IMR-90 (cell line): Measurements from ENCODE around the gene PCSK5. TPM values are rescaled to one million over a fixed set of nuclear protein-coding genes. Genes with fewer than 3 reads are reported as not detected.

Source experiments
- ATAC-seq: fragments of 200-7000 bp; cut with Tn5 transposase; 2 replicates; pipeline ENCODE4 v1.9.1; 2020; ENCODE audit warnings: low read depth, mild to moderate bottlenecking, moderate library complexity
- BruUV-seq: library from RNA; stranded (reverse); fragments of 400-500 nt; replicated peaks from 2 replicates; lab custom pipeline; 2021; lab: Mats Ljungman, UMichigan
- CTCF ChIA-PET: fragments of 300-600 bp; formaldehyde crosslinking; extraction: SDS; loops from one replicate; lab custom pipeline; 2021; ENCODE audit warnings: antibody characterized with exemption; lab: Yijun Ruan, JAX
- POLR2A ChIA-PET: fragments of 300-600 bp; sonication (Branson Sonifier 250); formaldehyde crosslinking; loops from one replicate; lab custom pipeline; 2022; ENCODE audit warnings: antibody characterized with exemption; ENCODE audit not compliant: unreplicated experiment; lab: Charles Lee
- DNase-seq: peaks from one replicate; pipeline ENCODE4 v3.0.0; 2013
- H2AFZ ChIP-seq: replicated peaks from 2 replicates; pipeline ENCODE3; 2013; ENCODE audit warnings: low read length, mild to moderate bottlenecking; ENCODE audit not compliant: poor library complexity
- H2AK5ac ChIP-seq: 2 replicates; pipeline ENCODE4 v1.6.1; 2013; ENCODE audit warnings: low read depth, low read length, inconsistent platforms
- H2AK9ac ChIP-seq: replicated peaks from 2 replicates; pipeline ENCODE3; 2013; ENCODE audit warnings: mild to moderate bottlenecking, low read depth, low read length, moderate library complexity; ENCODE audit not compliant: poor library complexity
- H2BK120ac ChIP-seq: 2 replicates; pipeline ENCODE4 v1.6.1; 2013; ENCODE audit warnings: low read depth, low read length, inconsistent platforms
- H2BK15ac ChIP-seq: 3 replicates; pipeline ENCODE4 v1.6.1; 2013; ENCODE audit warnings: low read depth, low read length, inconsistent platforms
- H2BK20ac ChIP-seq: 2 replicates; pipeline ENCODE4 v1.6.1; 2013; ENCODE audit warnings: low read depth, mild to moderate bottlenecking, inconsistent platforms, low read length, moderate library complexity
- H2BK5ac ChIP-seq: 2 replicates; pipeline ENCODE4 v1.6.1; 2013; ENCODE audit warnings: mild to moderate bottlenecking, low read depth, low read length, inconsistent platforms; ENCODE audit not compliant: poor library complexity, severe bottlenecking
- H3K14ac ChIP-seq: replicated peaks from 2 replicates; pipeline ENCODE4 v1.6.1; 2013; ENCODE audit warnings: low read depth, low read length, inconsistent platforms
- H3K18ac ChIP-seq: 2 replicates; pipeline ENCODE4 v1.6.1; 2013; ENCODE audit warnings: low read depth, low read length, control low read depth
- H3K23ac ChIP-seq: 2 replicates; pipeline ENCODE4 v1.6.1; 2013; ENCODE audit warnings: low read depth, low read length, inconsistent platforms
- H3K27ac ChIP-seq: 2 replicates; pipeline ENCODE4 v1.5.1; 2013; ENCODE audit warnings: mild to moderate bottlenecking, control low read depth, low read length; ENCODE audit not compliant: insufficient read depth
- H3K27me3 ChIP-seq: 2 replicates; pipeline ENCODE4 v1.6.1; 2013; ENCODE audit warnings: low read length; ENCODE audit not compliant: control insufficient read depth, insufficient read depth
- H3K36me3 ChIP-seq: 2 replicates; pipeline ENCODE4 v1.6.1; 2013; ENCODE audit warnings: low read length, mixed read lengths; ENCODE audit not compliant: control insufficient read depth, insufficient read depth
- H3K4ac ChIP-seq: 2 replicates; pipeline ENCODE4 v1.6.1; 2013; ENCODE audit warnings: low read depth, low read length, inconsistent platforms
- H3K4me1 ChIP-seq: 2 replicates; pipeline ENCODE4 v1.6.1; 2013; ENCODE audit warnings: low read length, mixed read lengths; ENCODE audit not compliant: control insufficient read depth, insufficient read depth
- H3K4me2 ChIP-seq: 2 replicates; pipeline ENCODE4 v1.6.1; 2013; ENCODE audit warnings: low read depth, mild to moderate bottlenecking, control low read depth, low read length, moderate library complexity
- H3K4me3 ChIP-seq: 2 replicates; pipeline ENCODE4 v1.5.1; 2013; ENCODE audit warnings: low read depth, mild to moderate bottlenecking, control low read depth, low read length, moderate library complexity; ENCODE audit not compliant: insufficient read depth
- H3K56ac ChIP-seq: 2 replicates; pipeline ENCODE4 v1.6.1; 2013; ENCODE audit warnings: low read length, inconsistent platforms; ENCODE audit not compliant: insufficient read depth; ENCODE audit errors: extremely low read depth
- H3K79me1 ChIP-seq, 2 experiments: 2 replicates each; pipeline ENCODE4 v1.6.1; 2013; ENCODE audit warnings: low read length in 2 of 2, inconsistent platforms in 1 of 2, low read depth in 1 of 2
- H3K9ac ChIP-seq: 2 replicates; pipeline ENCODE4 v1.6.1; 2013; ENCODE audit warnings: low read depth, low read length, control low read depth
- H3K9me1 ChIP-seq: 2 replicates; pipeline ENCODE4 v1.6.1; 2013; ENCODE audit warnings: low read length, inconsistent platforms; ENCODE audit not compliant: insufficient read depth
- H3K9me3 ChIP-seq: 2 replicates; pipeline ENCODE4 v1.6.1; 2013; ENCODE audit warnings: low read length; ENCODE audit not compliant: control insufficient read depth, insufficient read depth
- H4K20me1 ChIP-seq: 2 replicates; pipeline ENCODE4 v1.6.1; 2013; ENCODE audit warnings: low read length, inconsistent platforms; ENCODE audit not compliant: insufficient read depth
- H4K5ac ChIP-seq: 2 replicates; pipeline ENCODE4 v1.6.1; 2013; ENCODE audit warnings: mild to moderate bottlenecking, low read depth, low read length, control low read depth
- H4K8ac ChIP-seq, 2 experiments: 2 replicates each; pipeline ENCODE4 v1.6.1; 2013; ENCODE audit warnings: low read depth in 2 of 2, low read length in 2 of 2, control low read depth in 1 of 2, inconsistent platforms in 1 of 2
- H4K91ac ChIP-seq: 2 replicates; pipeline ENCODE4 v1.6.1; 2013; ENCODE audit warnings: low read depth, low read length, inconsistent platforms; ENCODE audit not compliant: insufficient read depth
- CHD1 ChIP-seq: IDR thresholded peaks from 2 replicates; pipeline ENCODE4 v1.6.1; 2012; ENCODE audit warnings: low read depth, low read length, improper control_type of control experiment
- WGBS, 2 experiments: methylation state at CpG; one replicate each; pipeline versions ENCODE4 v1.1.5 to v1.1.7; 2013; ENCODE audit warnings: missing lambda C conversion rate in 2 of 2; ENCODE audit not compliant: insufficient read length in 1 of 2; ENCODE audit errors: extremely low coverage in 2 of 2; 5-methylcytosine and 5-hydroxymethylcytosine counted together
- dilution Hi-C: fragments of 300-500 bp; cut with HindIII; formaldehyde crosslinking; loops from one replicate; pipeline ENCODE4 v1.14.3; 2018; ENCODE audit warnings: low sequenced_read_pairs; ENCODE audit not compliant: unreplicated experiment
- in situ Hi-C: fragments of 300-500 bp; cut with MboI; formaldehyde crosslinking; loops from 3 replicates; pipeline ENCODE4 v1.14.3; 2019; ENCODE audit warnings: low sequenced_read_pairs, inconsistent platforms, mixed read lengths
- intact Hi-C: fragments of 100-400 bp; cut with micrococcal nuclease; formaldehyde crosslinking; loops from 2 replicates; pipeline ENCODE4 v1.10.0; 2022
- polyA plus RNA-seq, 3 experiments: library from polyadenylated mRNA; depleted of rRNA; stranded (reverse); fragments of >200 nt; gene quantifications; 2 replicates each; pipeline ENCODE4 v1.2.3, GENCODE V29; 2012; ENCODE audit warnings: low replicate concordance in 1 of 3
- total RNA-seq: library from RNA; depleted of rRNA; stranded (reverse); fragments of >200 nt; gene quantifications from 2 replicates; pipeline ENCODE4 v1.2.3, GENCODE V29; 2012

The PCSK5 gene
- total and polyA plus RNA-seq, 2 of the 4 experiments (the other 2 are of a cell fraction), result 1.5 to 3.0 TPM

DNA sequence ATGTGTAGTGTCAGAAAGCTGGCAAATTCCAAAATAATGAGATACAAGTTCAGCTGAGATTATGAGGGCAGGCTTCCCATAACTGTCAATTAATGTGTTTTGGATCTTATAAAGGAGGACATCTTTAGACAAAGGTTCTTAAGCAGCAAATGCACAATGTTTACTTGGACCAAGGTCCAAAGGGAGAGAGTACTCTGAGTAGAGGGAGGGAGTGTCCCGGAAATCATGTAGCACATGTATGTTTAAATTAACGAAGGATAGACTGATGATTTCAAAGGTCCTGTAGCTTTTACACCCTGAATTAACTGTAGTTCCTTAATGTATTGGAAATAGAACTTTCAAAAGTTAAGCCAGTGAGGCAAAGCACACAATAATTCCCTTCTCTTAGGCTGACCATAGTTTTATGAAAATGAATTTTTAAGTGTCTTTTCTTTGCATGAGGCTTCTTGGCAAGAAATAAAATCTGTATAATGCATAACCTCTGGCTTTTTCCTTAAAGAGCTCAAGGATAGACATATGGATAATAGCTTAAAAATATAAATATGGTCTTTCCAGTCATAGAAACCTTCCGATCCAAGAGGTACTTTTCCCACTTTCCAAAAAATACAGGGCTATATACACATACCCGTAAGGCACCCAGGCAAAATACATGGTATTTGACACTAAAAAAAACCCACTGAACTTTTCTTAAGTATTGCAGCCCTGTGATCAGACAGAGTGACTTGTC lies 93.0 kb downstream of the PCSK5 start:
- Histone ChIP-seq H2AFZ (no peak overlapping the region), H3K4ac (no peak overlapping the region), H3K4me3 (no peak overlapping the region), H3K56ac (no peak overlapping the region), H3K18ac (no peak overlapping the region), H3K23ac (no peak overlapping the region), H4K91ac (no peak overlapping the region), H3K9me1 (no peaks in the 10 kb centered on the region), H2BK20ac (no peak overlapping the region), H2BK5ac (no peak overlapping the region), H3K4me2 (no peak overlapping the region), H3K4me1 (0 out of 2 replicates have a peak, but pooled peaks cover 2% of the 10 kb centered on the region), H3K79me1 (no peaks in the 10 kb centered on the region), H3K14ac (no peak overlapping the region), H2BK15ac (no peak overlapping the region), H2BK120ac (no peak overlapping the region), H3K27me3 (no peaks in the 10 kb centered on the region), H4K20me1 (no peaks in the 10 kb centered on the region), H2AK5ac (no peak overlapping the region), H3K36me3 (peaks cover 4% of the 10 kb centered on the region; the same call in 1 of the 2 replicates), H3K9me3 (no peaks in the 10 kb centered on the region), H4K5ac (no peak overlapping the region), H2AK9ac (no peak overlapping the region), H4K8ac (no peak overlapping the region), H3K9ac (no peak overlapping the region), H3K27ac (no peak overlapping the region)
- DNase-seq (no peak), ATAC-seq (no peak)
- no TSS peak for BruUV-seq
- TF ChIP-seq CHD1, result no peak
- CTCF ChIA-PET, result no interaction called here
- POLR2A ChIA-PET, result no interaction called here
- intact Hi-C loops, result no loop called here
- in situ Hi-C loops, result no loop called here
- dilution Hi-C loops, result no loop called here
- no CpG with 5 or more reads among the region's 4 CpGs for WGBS, 2 experiments
